ENCODE data around the gene LRTM2.

LRTM2 gene

GRCh38 chr12:1864867-1865266, 44.5 kb downstream of the LRTM2 start:
- no peak for DNase-seq (ENCODE audit: low spot score)

- no peak for DNase-seq (ENCODE audit: low spot score)
These were observed 45.0 kb downstream of the LRTM2 start for GRCh38 chr12:1865284-1865866.

GRCh38 chr12:1869145-1869544, 48.8 kb downstream of the LRTM2 start:
- no peak for DNase-seq (ENCODE audit: low spot score)

- no peak for DNase-seq (ENCODE audit: low spot score)
These were observed 49.7 kb downstream of the LRTM2 start for GRCh38 chr12:1870086-1870485.

- DNase-seq (ENCODE audit: low spot score): no peak
These were observed 50.9 kb downstream of the LRTM2 start for GRCh38 chr12:1870998-1871917.

- DNase-seq (ENCODE audit: low spot score): no peak
These were observed 51.6 kb downstream of the LRTM2 start for GRCh38 chr12:1872001-1872400.

GRCh38 chr12:1872448-1872847, 52.1 kb downstream of the LRTM2 start:
- no peak for DNase-seq (ENCODE audit: low spot score)

- DNase-seq (ENCODE audit: low spot score): no peak
These were observed 53.5 kb downstream of the LRTM2 start for GRCh38 chr12:1873531-1874510.

- no peak for DNase-seq (ENCODE audit: low spot score)
These were observed 55.2 kb downstream of the LRTM2 start for GRCh38 chr12:1875608-1876007.

- DNase-seq (ENCODE audit: low spot score): no peak
These were observed 55.7 kb downstream of the LRTM2 start for GRCh38 chr12:1876086-1876485.

GRCh38 chr12:1877169-1877878, 57.0 kb downstream of the LRTM2 start:
- DNase-seq (ENCODE audit: low spot score): no peak

- DNase-seq (ENCODE audit: low spot score): no peak
These were observed 57.8 kb downstream of the LRTM2 start for GRCh38 chr12:1878214-1878613.

GRCh38 chr12:1878695-1879094, 58.3 kb downstream of the LRTM2 start:
- no peak for DNase-seq (ENCODE audit: low spot score)

GRCh38 chr12:1879633-1880032, 59.3 kb downstream of the LRTM2 start:
- no peak for DNase-seq (ENCODE audit: low spot score)

- no peak for DNase-seq (ENCODE audit: low spot score)
These were observed 59.9 kb downstream of the LRTM2 start for GRCh38 chr12:1880153-1880845.

- no peak for DNase-seq (ENCODE audit: low spot score)
These were observed 60.5 kb downstream of the LRTM2 start for GRCh38 chr12:1880876-1881275.

GRCh38 chr12:1881301-1881700, 60.9 kb downstream of the LRTM2 start:
- no peak for DNase-seq (ENCODE audit: low spot score)

GRCh38 chr12:1881936-1882335, 61.6 kb downstream of the LRTM2 start:
- DNase-seq (ENCODE audit: low spot score): no peak

- DNase-seq (ENCODE audit: low spot score): no peak
These were observed 62.0 kb downstream of the LRTM2 start for GRCh38 chr12:1882405-1882804.

GRCh38 chr12:1882850-1883470, 62.6 kb downstream of the LRTM2 start:
- DNase-seq (ENCODE audit: low spot score): no peak

- no peak for DNase-seq (ENCODE audit: low spot score)
These were observed 63.1 kb downstream of the LRTM2 start for GRCh38 chr12:1883513-1883912.

Measured in NAMALWA (cell line).